Activated CD4-positive, alpha-beta T cell treated with anti-CD3 and anti-CD28 coated beads, Interleukin-2, amount 50 U/mL, for 1 hour (primary cell): ENCODE results near the gene STAG3.
"Not testable (repeated sequence)": the region's sequence is repeated elsewhere in the genome, so short reads cannot be mapped to it uniquely, and the experiment has no call there.

Experiments used
- DNase-seq: peaks from one replicate; pipeline ENCODE4 v3.0.0-alpha.2; 2020

The STAG3 gene

GRCh38 chr7:100248483-100248882 is 70.8 kb downstream of the STAG3 start:
- no peak for DNase-seq

GRCh38 chr7:100257017-100257416 is 79.3 kb downstream of the STAG3 start:
- no peak for DNase-seq

DNA sequence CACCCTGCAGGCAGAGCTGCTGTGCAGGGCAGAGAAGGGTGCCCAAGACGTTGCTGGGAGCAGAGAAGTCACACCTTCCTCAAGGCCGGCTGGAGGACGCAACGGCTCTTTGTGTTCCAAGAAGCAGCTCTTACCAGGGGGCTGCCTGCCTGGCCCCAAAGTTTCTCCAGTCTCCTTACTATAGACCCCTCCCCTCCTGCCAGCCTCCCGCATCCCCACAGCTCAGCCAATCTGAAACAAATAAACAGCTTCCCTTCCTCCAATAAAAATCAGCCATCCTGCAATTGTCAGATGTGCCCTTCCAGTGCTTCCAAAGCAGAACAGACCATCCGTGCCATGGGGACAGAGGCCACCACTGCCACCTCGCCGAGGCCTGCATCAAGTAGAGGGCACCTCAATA is 82.3 kb downstream of the STAG3 start:
- not testable (repeated sequence) for DNase-seq

GRCh38 chr7:100262896-100263295 is 85.2 kb downstream of the STAG3 start:
- DNase-seq = not testable (repeated sequence)
